NB4 (cell line): Measurements from ENCODE around the gene POLRMT.

Source experiments
- POLR2A ChIP-seq: IDR thresholded peaks from 2 replicates; pipeline ENCODE4 v1.6.1; 2011; ENCODE audit warnings: mild to moderate bottlenecking; ENCODE audit not compliant: insufficient read length; ENCODE audit errors: extremely low read depth
- TF ChIP-seq, protein P1 (sequence below): IDR thresholded peaks from one replicate; pipeline ENCODE4 v1.5.1; 2012; ENCODE audit warnings: low read depth, low read length
- TF ChIP-seq, protein P2 (sequence below): IDR thresholded peaks from 2 replicates; pipeline ENCODE4 v1.6.1; 2011; ENCODE audit warnings: low read depth, low read length

- TF ChIP-seq, protein P1, sequence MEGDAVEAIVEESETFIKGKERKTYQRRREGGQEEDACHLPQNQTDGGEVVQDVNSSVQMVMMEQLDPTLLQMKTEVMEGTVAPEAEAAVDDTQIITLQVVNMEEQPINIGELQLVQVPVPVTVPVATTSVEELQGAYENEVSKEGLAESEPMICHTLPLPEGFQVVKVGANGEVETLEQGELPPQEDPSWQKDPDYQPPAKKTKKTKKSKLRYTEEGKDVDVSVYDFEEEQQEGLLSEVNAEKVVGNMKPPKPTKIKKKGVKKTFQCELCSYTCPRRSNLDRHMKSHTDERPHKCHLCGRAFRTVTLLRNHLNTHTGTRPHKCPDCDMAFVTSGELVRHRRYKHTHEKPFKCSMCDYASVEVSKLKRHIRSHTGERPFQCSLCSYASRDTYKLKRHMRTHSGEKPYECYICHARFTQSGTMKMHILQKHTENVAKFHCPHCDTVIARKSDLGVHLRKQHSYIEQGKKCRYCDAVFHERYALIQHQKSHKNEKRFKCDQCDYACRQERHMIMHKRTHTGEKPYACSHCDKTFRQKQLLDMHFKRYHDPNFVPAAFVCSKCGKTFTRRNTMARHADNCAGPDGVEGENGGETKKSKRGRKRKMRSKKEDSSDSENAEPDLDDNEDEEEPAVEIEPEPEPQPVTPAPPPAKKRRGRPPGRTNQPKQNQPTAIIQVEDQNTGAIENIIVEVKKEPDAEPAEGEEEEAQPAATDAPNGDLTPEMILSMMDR: no peak
- peak; percentile 21 for TF ChIP-seq POLR2A
- TF ChIP-seq, protein P2, sequence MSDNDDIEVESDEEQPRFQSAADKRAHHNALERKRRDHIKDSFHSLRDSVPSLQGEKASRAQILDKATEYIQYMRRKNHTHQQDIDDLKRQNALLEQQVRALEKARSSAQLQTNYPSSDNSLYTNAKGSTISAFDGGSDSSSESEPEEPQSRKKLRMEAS: peak; percentile 53; the same call in 1 of the 2 replicates
These were observed 29.0 kb upstream of the POLRMT start for GRCh38 chr19:662207-662961.
